Adipose tissue (tissue), 3 donors: ENCODE measurements around the gene DCLRE1C. TPM values are rescaled to one million over a fixed set of nuclear protein-coding genes. Genes with fewer than 3 reads are reported as not detected.

ENCODE experiments used
- H3K27ac ChIP-seq: one replicate; pipeline ENCODE4 v1.5.1; 2013; ENCODE audit warnings: low read depth, low read length
- WGBS, 3 donors: extraction: QIAGEN DNeasy Blood & Tissue Kit; methylation state at CpG; one replicate each; pipeline ENCODE4 v1.1.7; 2013; 5-methylcytosine and 5-hydroxymethylcytosine counted together
- polyA plus RNA-seq, 3 donors: library from polyadenylated mRNA; stranded (reverse); fragments of 200-250 nt; gene quantifications; one replicate each; pipeline ENCODE4 v1.2.3, GENCODE V29; 2013
- donor health status: healthy with polysubstance abuse.
- donor health status: Bipolar disorder and iron deficiency.
- donor health status: healthy.

The DCLRE1C gene
- polyA plus RNA-seq, 3 donors = 2.2 to 3.0 (median 2.7) TPM

GRCh38 chr10:14859043-14859442 is 94.9 kb downstream of the DCLRE1C start:
- no peak overlapping the region for H3K27ac ChIP-seq
- 37 to 87% (median 83%) methylated on average over 5 of the region's 5 CpGs for WGBS, 3 donors

DNA sequence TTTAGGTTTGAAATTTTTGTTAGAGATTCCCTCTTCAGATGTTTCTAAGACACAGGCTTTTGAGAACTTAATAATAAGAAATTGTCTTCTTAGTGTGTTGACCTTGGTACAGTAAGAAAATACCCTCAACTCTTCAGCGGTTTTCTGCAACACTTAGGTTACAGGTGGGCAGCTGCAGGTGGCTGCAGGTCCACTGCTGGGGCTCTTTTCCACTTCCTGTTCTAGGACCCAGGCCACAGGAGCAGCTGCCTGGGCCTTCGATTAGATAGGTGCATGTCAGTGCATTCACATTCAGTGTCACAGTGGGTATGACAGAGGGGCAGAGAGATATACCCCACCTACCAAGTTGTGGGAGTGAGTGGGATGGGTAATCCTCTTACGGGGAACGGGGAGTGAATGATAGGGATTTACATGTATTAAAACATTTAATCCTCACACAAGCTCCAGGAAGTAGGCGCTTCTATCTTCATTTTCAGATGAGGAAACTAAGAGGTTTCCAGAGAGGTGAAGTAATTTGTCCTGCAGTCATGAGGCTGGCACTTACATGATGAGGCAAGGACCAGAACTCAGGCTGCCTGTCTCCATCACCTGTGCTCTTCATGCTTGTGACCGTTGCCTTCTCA is 95.4 kb downstream of the DCLRE1C start:
- no peak overlapping the region for H3K27ac ChIP-seq
- WGBS, 3 donors = 71 to 87% (median 87%) methylated on average over 6 of the region's 6 CpGs

DNA sequence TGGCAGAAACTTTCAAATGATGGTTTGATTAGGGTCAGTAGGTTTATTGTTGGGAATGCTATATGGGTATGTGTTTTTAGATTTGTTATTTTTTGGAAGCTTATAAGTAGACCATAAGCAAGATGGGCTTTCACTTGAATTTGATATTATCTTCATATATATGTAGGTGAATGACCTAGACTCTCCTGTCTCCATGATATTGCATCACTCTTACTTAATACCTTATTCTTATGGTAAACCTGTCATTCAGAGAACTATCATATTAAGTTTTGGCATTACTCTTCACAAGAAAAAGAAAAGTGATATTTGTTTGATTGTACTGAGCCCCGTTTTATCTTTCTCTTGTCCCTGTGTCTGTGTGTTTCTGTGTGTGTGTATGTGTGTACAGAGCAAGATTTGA is 98.4 kb downstream of the DCLRE1C start:
- no peak overlapping the region for H3K27ac ChIP-seq
- WGBS, 3 donors = 90 to 94% (median 92%) methylated on average over 1 of the region's 1 CpG

DNA sequence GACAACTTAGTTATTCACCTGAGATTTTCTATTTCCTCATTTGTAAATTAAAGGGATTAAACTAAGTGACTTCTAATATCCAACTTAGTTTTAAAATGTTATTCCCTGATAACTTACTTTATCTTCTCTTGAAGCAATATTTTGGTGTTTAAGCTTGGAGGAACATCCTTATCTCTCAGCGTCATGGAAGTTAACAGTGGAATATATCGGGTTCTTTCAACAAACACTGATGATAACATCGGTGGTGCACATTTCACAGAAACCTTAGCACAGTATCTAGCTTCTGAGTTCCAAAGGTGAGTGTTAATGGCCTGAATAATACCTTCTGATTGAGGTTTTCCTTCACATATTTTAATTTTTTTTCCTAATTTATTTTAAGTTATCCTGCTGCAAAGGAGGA is 101.7 kb downstream of the DCLRE1C start:
- no peak overlapping the region for H3K27ac ChIP-seq
- WGBS, 3 donors = 40 to 90% (median 81%) methylated on average over 3 of the region's 3 CpGs

Other genes with a start within 250 kb of the DCLRE1C start
- gene FAM107B, start 179.2 kb downstream of the DCLRE1C start, polyA plus RNA-seq = 10 to 100 TPM; 31.3 to 45.9 (median 37.6) TPM
- 1 to 10 TPM; 1.0 to 2.9 (median 2.1) TPM for gene CDNF, start 116.1 kb downstream of the DCLRE1C start, polyA plus RNA-seq
- gene HSPA14, start 115.8 kb downstream of the DCLRE1C start, polyA plus RNA-seq = 10 to 100 TPM in 1 of 3 donors, 1 to 10 TPM in 2; 5.3 to 11.1 (median 7.6) TPM
- gene MSANTD7, start 115.8 kb downstream of the DCLRE1C start, polyA plus RNA-seq = 1 to 10 TPM; 2.5 to 5.8 (median 4.2) TPM
- 1 to 10 TPM; 1.6 to 4.5 (median 4.5) TPM for gene SUV39H2, start 75.2 kb downstream of the DCLRE1C start, polyA plus RNA-seq
- gene MEIG1, start 5.3 kb upstream of the DCLRE1C start, polyA plus RNA-seq = not detected
- 1 to 10 TPM in 2 of 3 donors, under 1 TPM in 1; 0.30 to 5.2 (median 1.0) TPM for gene OLAH, start 89.8 kb upstream of the DCLRE1C start, polyA plus RNA-seq
- gene ACBD7, start 134.7 kb upstream of the DCLRE1C start, polyA plus RNA-seq = under 1 TPM in 2 of 3 donors, not detected in 1; 0.07 to 0.13 TPM
- gene RPP38, start 143.3 kb upstream of the DCLRE1C start, polyA plus RNA-seq = 10 to 100 TPM in 2 of 3 donors, 1 to 10 TPM in 1; 8.3 to 14.5 (median 11.8) TPM
- 10 to 100 TPM in 2 of 3 donors, 1 to 10 TPM in 1; 5.3 to 32.5 (median 18.3) TPM for gene NMT2, start 214.6 kb upstream of the DCLRE1C start, polyA plus RNA-seq